Ishikawa (cell line): ENCODE data around the gene CDC20.

ENCODE experiments used
- CEBPB ChIP-seq: IDR thresholded peaks from 2 replicates; pipeline ENCODE4 v1.6.1; 2012
- EGR1 ChIP-seq: IDR thresholded peaks from 2 replicates; pipeline ENCODE4 v1.6.1; 2012
- EP300 ChIP-seq: IDR thresholded peaks from 2 replicates; pipeline ENCODE4 v1.6.1; 2012; ENCODE audit warnings: borderline replicate concordance
- FOXM1 ChIP-seq: IDR thresholded peaks from 2 replicates; pipeline ENCODE4 v1.6.1; 2012; ENCODE audit warnings: low read depth, borderline replicate concordance
- NFIC ChIP-seq: IDR thresholded peaks from 2 replicates; pipeline ENCODE4 v1.6.1; 2012
- RAD21 ChIP-seq: IDR thresholded peaks from 2 replicates; pipeline ENCODE4 v1.6.1; 2012; ENCODE audit warnings: low read depth
- TAF1 ChIP-seq: IDR thresholded peaks from 2 replicates; pipeline ENCODE4 v1.6.1; 2012; ENCODE audit warnings: low read depth, mild to moderate bottlenecking
- TCF12 ChIP-seq: IDR thresholded peaks from 2 replicates; pipeline ENCODE4 v1.6.1; 2012; ENCODE audit warnings: low read depth
- TEAD4 ChIP-seq: IDR thresholded peaks from 2 replicates; pipeline ENCODE4 v1.6.1; 2012
- YY1 ChIP-seq: IDR thresholded peaks from 2 replicates; pipeline ENCODE4 v1.6.1; 2012; ENCODE audit warnings: low read depth
- ZBTB7A ChIP-seq: IDR thresholded peaks from 2 replicates; pipeline ENCODE4 v1.6.1; 2012; ENCODE audit warnings: low read depth
- TF ChIP-seq, protein P1 (sequence below): IDR thresholded peaks from 2 replicates; pipeline ENCODE4 v1.6.1; 2012
- TF ChIP-seq, protein P2 (sequence below): IDR thresholded peaks from 2 replicates; pipeline ENCODE4 v1.6.1; 2012; ENCODE audit warnings: low read depth, mild to moderate bottlenecking

DNA sequence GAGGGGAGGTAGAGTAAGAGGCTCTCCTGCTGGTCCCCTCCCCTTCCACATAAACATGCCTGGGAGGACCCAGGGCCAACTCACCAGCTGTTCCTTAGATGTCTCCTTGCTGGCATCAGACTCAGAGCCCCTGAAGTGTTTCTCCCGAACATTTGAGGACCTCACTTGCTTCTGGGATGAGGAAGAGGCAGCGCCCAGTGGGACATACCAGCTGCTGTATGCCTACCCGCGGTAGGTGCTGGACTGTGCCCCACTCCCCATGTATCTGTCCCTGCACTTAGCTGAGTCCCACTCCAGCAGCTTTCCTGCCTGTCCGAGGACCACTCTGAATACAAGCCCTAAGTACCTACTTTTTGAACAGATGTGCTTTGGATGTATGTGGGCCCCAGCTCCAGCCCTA, 20.8 kb upstream of the CDC20 start:
- no peak for TF ChIP-seq YY1
- TF ChIP-seq RAD21, result no peak
- TF ChIP-seq, protein P1, sequence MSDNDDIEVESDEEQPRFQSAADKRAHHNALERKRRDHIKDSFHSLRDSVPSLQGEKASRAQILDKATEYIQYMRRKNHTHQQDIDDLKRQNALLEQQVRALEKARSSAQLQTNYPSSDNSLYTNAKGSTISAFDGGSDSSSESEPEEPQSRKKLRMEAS, result no peak
- TF ChIP-seq TAF1, result no peak
- TF ChIP-seq, protein P2, sequence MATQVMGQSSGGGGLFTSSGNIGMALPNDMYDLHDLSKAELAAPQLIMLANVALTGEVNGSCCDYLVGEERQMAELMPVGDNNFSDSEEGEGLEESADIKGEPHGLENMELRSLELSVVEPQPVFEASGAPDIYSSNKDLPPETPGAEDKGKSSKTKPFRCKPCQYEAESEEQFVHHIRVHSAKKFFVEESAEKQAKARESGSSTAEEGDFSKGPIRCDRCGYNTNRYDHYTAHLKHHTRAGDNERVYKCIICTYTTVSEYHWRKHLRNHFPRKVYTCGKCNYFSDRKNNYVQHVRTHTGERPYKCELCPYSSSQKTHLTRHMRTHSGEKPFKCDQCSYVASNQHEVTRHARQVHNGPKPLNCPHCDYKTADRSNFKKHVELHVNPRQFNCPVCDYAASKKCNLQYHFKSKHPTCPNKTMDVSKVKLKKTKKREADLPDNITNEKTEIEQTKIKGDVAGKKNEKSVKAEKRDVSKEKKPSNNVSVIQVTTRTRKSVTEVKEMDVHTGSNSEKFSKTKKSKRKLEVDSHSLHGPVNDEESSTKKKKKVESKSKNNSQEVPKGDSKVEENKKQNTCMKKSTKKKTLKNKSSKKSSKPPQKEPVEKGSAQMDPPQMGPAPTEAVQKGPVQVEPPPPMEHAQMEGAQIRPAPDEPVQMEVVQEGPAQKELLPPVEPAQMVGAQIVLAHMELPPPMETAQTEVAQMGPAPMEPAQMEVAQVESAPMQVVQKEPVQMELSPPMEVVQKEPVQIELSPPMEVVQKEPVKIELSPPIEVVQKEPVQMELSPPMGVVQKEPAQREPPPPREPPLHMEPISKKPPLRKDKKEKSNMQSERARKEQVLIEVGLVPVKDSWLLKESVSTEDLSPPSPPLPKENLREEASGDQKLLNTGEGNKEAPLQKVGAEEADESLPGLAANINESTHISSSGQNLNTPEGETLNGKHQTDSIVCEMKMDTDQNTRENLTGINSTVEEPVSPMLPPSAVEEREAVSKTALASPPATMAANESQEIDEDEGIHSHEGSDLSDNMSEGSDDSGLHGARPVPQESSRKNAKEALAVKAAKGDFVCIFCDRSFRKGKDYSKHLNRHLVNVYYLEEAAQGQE, result no peak
- no peak for TF ChIP-seq EGR1
- TF ChIP-seq ZBTB7A, result no peak
- no peak for TF ChIP-seq TEAD4
- no peak for TF ChIP-seq TCF12
- TF ChIP-seq NFIC, result no peak
- no peak for TF ChIP-seq EP300
- TF ChIP-seq CEBPB, result no peak
- TF ChIP-seq FOXM1, result no peak
